Ovary (tissue), 3 donors: ENCODE data around the gene LIMK2.

ENCODE experiments used
- POLR2A ChIP-seq: fragments of 450-650 bp; IDR thresholded peaks from one replicate; pipeline ENCODE4 v1.6.1; 2017; ENCODE audit warnings: antibody characterized with exemption, mild to moderate bottlenecking, moderate library complexity
- TF ChIP-seq, protein P1 (sequence below), 3 donors: fragments of 450-650 bp in 2 of 3; fragments of 200-600 bp in 1 of 3; IDR thresholded peaks; one replicate each; pipeline versions ENCODE4 v1.5.1 to v1.8.0; 2016 to 2022; ENCODE audit warnings: antibody characterized with exemption in 3 of 3, mild to moderate bottlenecking in 1 of 3
- donor health status: DM: no; HTN: no; CAD: no.

- TF ChIP-seq, protein P1, sequence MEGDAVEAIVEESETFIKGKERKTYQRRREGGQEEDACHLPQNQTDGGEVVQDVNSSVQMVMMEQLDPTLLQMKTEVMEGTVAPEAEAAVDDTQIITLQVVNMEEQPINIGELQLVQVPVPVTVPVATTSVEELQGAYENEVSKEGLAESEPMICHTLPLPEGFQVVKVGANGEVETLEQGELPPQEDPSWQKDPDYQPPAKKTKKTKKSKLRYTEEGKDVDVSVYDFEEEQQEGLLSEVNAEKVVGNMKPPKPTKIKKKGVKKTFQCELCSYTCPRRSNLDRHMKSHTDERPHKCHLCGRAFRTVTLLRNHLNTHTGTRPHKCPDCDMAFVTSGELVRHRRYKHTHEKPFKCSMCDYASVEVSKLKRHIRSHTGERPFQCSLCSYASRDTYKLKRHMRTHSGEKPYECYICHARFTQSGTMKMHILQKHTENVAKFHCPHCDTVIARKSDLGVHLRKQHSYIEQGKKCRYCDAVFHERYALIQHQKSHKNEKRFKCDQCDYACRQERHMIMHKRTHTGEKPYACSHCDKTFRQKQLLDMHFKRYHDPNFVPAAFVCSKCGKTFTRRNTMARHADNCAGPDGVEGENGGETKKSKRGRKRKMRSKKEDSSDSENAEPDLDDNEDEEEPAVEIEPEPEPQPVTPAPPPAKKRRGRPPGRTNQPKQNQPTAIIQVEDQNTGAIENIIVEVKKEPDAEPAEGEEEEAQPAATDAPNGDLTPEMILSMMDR (IDR thresholded peaks at IDR 0.05) = no peak
- TF ChIP-seq POLR2A = no peak
These were observed 1.3 kb upstream of the LIMK2 start for GRCh38 chr22:31210556-31211421.
